Measurements from ENCODE around the gene AKT1.
"Not testable (repeated sequence)": the region's sequence is repeated elsewhere in the genome, so short reads cannot be mapped to it uniquely, and the experiment has no call there.

Gene AKT1

GRCh38 chr14:104794993-104795780 lies at the start of gene AKT1:
AKT1 (minus strand) TSS chr14:104795748; CDS start chr14:104792643, 3,105 bp downstream.
- peak; percentile 60 for DNase-seq

GRCh38 chr14:104845033-104845666 lies 49.6 kb upstream of the AKT1 start:
- no peak for DNase-seq

GRCh38 chr14:104844306-104845032 lies 48.9 kb upstream of the AKT1 start:
- peak; percentile 19 for DNase-seq

GRCh38 chr14:104843442-104844305 lies 48.1 kb upstream of the AKT1 start:
- DNase-seq = peak; percentile 81

- DNase-seq = no peak
These were observed 47.5 kb upstream of the AKT1 start for GRCh38 chr14:104843006-104843405.

- DNase-seq = no peak
These were observed 46.2 kb upstream of the AKT1 start for GRCh38 chr14:104841730-104842129.

- not testable (repeated sequence) for DNase-seq
These were observed 40.8 kb upstream of the AKT1 start for GRCh38 chr14:104836171-104836935.

- no peak for DNase-seq
These were observed 35.2 kb upstream of the AKT1 start for GRCh38 chr14:104830781-104831180.

GRCh38 chr14:104827177-104828055 lies 31.9 kb upstream of the AKT1 start:
- DNase-seq = peak; percentile 74

GRCh38 chr14:104826861-104827176 lies 31.3 kb upstream of the AKT1 start:
- no peak for DNase-seq

GRCh38 chr14:104826189-104826860 lies 30.8 kb upstream of the AKT1 start:
- DNase-seq = peak; percentile 95

- DNase-seq = no peak
These were observed 28.9 kb upstream of the AKT1 start for GRCh38 chr14:104824353-104824997.

- no peak for DNase-seq
These were observed 27.5 kb upstream of the AKT1 start for GRCh38 chr14:104822821-104823615.

GRCh38 chr14:104821971-104822608 lies 26.5 kb upstream of the AKT1 start:
- DNase-seq = no peak

GRCh38 chr14:104821229-104821945 lies 25.8 kb upstream of the AKT1 start:
- DNase-seq = no peak

GRCh38 chr14:104820669-104821228 lies 25.2 kb upstream of the AKT1 start:
- DNase-seq = peak; percentile 49

GRCh38 chr14:104819361-104819781 lies 23.8 kb upstream of the AKT1 start:
- no peak for DNase-seq
